ENCODE results near the gene ANKFN1.

Gene ANKFN1

DNA sequence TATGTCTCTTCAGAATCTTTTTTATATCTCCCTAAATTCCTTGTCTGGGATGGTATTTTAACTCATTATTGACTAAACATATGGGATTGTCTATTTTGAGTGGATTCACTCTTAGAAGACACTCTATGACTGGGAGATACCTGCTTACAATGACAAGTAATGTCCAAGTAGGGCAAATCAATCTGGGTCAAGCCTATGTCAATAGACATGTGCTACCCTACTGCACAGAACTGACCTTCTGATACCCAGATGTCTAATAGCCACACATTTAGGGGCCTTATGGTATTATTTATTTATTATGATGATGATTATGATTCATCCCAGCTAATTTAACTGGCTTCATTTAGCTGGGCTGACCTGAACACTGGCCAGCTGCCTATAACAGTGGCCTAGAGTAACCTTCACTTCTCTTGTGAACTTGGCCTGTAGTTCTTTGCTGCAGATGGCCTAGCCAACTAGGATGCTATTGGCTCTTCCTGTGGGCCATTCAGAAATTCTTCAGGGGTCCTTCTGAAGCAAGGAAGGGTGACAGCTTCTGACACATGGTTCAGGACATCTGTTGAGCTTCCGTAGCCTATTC, 138.0 kb downstream of the ANKFN1 start:
- no peak for DNase-seq

DNA sequence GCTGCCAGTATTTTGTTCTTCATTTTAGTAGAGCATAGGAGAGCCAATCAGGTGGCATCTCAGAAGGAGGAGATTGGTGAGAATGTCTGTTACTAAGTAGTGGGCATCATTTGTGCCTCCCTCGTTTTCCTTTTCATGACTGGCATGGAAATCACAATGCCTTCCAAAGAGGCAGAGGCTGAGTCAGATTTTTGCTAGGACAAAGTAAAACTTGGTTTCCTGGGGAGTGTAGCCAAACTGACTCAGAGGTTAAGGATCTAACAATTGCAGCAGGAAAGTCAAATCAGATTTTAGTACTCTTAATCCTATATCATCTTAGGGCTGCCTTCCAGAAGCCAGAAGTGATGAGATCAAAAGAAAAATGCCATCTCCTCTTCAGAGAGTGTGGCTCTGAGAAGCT, 138.7 kb downstream of the ANKFN1 start:
- DNase-seq: no peak

DNA sequence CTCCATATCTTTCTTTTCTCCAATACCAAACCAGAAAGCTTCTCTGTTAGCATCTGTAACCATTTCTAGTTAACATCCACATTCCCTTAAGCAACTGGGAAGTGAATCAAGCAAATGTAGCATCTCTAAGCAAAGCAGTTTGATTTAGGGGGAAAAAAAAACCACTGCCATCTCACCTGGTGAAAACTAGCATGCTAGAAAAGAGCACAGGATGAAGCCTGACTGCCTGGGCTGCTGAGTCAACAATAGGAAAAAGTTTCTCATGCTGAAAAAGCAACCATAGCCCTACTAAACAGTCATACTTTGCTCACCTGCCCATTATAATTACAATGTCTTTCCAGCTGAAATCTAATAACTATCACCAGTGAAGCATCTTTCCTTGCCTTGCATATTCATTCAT, 139.3 kb downstream of the ANKFN1 start:
- DNase-seq: no peak

DNA sequence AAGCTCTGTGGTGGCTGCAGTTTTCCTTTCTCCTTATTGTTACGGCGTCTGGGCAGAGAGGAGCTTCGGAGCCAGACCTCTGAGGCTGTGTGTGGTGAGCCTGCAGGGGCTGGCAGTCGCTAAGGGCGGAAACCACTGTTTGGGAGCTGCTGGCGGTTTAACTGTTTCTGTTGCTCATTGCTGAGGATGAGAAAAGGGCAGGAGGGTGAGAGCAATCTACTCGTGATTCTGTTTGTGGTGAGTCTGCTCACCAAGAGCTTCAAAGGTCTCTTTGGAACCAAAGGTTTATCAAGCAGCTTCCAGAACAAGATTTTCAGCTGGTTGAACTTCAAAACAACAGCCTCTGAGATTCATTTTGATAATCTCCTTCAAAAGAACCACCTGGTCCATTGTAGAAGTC, 143.9 kb downstream of the ANKFN1 start:
- no peak for DNase-seq

DNA sequence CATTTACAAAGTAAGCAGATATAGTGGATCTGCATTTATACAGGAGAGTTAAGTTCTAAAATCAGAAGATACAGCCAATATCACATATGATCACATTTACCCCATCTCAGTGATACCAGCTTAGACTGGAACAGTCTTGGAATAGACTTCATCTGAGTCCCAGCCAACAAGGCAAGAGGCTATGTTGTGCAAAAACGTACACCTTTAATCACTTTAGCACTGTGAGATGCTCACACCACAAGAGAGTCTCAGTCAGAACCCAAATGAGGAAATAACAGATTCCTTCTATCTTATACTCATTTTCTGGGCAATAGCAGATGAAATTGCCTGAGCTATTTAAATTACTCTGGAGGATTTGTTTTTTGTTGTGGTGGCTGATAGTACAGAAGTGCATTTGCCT, 145.6 kb downstream of the ANKFN1 start:
- no peak for DNase-seq

DNA sequence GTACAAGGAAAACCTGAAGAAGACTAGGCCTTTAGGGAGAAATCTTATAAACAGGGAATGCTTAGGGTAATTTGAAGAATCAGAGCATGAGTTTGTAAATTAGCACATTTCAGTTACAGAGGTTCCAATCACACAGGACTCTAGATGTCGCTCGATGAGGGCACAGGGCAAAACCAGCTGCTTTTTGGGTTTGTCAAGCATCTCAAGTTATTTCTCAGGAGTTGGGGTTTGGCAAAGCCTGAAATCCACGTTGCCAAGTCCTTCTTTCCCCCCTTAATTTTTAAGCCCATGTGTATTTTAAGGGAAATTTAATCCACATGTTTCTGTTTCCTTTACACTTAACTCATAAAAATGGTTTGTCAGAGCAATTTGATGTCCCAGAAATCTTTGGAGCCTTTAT, 146.9 kb downstream of the ANKFN1 start:
- DNase-seq: no peak

DNA sequence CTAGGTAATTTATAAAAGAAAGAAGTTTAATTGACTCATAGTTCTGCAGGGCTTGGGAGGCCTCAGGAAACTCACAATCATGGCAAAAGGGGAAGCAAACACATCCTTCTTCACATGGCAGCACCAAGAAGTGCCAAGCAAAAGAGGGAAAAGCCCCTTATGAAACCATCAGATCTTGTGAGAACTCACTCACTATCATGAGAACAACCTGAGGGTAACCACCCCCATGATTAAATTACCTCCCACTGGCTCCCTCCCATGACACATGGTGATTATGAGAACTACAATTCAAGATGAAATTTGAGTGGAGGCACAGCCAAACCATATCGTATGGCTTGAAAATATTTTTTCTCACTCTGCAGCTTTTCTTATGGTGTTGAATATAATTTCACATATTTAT, 151.7 kb downstream of the ANKFN1 start:
- no peak for DNase-seq

DNA sequence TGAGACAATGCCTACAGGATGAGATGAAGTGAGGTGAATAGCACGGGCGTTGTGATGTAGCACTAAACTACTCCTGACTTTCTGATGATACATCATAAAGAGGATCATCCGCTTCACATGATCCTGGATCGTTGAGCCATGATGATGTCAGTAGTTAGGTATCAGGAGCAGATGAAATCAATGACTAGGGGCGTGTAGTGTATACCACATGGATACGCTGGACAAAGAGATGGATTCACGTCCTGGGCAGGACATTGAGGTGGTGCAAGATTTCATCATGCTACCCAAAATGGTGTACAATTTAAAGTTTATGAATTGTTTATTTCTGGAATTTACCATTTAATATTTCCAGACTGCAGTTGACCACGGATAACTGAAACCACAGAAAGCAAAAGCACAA, 156.6 kb downstream of the ANKFN1 start:
- no peak for DNase-seq

DNA sequence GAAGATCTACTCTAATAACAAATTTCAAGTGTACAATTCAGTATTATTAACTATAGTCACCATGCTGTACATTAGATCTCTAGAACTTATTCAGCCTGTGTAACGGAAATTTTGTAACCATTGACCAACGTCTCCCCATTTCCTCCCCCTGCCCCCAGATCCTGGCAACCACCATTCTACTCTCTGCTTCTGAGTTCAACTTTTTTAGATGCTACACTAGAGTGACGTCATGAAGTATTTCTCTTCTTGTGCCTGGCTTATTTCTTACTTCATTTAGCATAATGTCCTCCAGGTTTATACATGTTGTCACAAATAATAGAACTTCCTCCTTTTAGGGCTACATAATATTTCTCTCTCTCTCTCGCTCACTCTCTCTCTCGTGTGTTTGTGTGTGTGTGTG, 157.5 kb downstream of the ANKFN1 start:
- DNase-seq: no peak

DNA sequence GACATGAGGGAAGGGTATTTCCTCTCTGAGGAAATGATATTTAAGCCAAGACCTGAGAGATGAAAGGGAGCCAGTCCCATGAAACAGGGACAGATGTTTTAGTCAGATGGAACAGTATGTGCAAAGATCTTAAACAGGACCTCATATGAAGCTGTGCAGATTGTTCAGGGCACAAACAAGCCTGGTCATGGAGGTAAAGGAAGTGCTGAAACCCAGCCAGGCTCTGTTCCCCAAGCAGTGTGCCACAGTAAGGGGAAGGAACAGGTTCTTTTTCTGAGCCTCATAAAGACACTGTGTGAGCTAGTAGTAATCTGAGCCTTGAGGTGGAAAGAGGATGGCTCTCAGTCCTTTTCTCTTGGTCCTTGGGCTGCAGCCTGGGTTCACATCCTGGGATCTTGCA, 159.9 kb downstream of the ANKFN1 start:
- DNase-seq: no peak

DNA sequence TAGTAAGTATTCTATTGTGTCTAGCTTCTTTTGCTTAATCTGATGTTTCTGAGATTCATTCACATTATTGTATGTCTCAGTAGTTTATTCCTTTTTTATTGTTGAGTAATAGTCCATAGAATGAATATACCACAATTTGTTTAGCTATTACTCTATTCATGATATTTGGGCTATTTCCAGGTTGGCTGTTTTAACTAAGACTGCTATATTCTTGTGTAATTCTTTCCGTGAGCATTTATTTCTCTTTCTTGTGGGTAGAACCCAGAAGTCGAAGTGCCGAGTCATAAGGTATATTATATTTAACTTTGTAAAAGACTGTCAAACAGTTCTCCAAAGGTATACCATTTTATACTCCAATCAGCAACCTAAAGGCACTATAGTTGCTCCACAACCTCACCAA, 160.8 kb downstream of the ANKFN1 start:
- no peak for DNase-seq

DNA sequence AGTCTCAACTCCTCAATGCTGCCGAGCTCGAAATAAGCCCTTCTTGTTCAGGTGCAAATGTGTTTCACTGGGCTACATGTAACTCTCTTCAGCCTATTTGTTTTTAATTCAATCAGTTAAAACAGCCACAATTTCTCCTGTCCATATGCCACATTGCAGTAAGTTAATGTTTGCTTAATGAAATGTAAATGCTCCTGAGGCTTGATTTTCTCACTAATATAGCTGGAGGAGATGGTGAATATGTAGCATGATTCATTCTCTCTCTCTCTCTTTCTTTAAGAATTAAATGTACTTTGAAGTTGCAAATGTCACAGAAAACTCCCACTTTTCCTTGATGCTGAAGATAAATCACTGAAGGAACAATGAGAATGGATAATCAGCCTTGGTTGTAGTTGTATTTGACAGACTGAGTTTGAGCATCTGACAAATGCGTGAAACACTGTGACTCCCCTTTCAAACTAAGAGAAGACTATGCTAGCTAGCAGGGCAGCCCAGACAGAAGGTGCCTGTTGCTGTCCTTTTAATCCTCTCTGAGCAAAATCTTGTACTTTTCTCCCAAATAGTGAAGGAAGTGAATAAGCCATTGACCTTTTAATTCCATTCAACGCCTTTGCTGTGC, 161.8 kb downstream of the ANKFN1 start:
- no peak for DNase-seq

DNA sequence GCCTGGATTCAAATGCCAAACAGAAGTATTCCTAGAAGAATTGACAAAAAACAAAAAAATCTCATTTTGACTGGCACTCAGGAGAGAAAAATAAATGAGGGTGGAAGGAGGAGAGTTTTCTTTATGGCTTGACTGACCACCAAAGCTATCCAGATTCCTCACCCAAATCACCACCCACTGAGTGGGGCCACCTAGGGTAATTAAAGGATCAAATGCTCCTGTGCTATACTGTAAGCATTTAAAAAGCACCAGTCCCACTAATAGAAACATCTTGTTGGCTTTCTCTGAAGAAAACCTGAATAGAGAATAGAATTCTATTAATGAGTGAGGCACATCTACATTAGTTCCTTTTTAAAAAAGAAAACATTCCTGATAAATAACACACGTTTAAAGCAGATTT, 163.3 kb downstream of the ANKFN1 start:
- DNase-seq: no peak

DNA sequence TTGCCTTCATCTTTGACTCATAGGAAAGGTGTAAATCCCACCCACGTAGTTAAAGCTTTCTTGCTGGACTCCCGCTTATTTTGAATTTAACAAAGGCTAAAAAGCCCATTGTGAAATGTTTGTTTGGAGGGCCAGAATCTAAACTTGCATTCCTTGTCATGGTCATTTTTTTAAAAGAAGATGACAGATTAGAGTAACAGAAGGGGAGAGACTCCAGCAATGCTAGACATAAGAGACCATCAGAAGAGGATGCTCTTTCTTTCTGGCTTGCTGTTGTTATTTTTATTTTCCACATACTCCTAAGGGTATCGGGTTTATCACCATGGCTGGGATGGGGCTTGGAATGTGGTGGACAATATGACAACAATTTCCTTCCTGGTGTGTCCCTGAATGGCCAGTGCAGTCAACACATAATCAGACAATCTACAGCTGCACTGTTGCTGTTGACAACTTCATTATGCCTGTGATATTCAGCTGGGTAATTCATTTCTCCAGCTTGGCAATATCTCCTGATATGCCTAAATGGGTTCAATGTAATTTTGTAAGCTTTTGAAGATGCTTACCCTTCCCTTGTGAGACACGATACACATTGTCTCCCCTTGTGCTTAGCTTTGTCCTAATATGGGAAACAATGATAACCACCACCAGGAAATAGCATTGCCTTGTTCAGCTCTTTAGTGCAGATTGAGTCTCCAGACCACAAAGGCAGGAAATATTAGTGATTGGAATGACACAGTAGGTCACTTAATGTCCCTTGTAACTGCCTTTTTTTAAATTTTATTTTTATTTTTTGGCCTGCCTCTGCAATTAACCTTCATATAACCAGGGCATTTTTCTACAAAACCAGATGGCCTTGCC, 164.3 kb downstream of the ANKFN1 start:
- DNase-seq: no peak

DNA sequence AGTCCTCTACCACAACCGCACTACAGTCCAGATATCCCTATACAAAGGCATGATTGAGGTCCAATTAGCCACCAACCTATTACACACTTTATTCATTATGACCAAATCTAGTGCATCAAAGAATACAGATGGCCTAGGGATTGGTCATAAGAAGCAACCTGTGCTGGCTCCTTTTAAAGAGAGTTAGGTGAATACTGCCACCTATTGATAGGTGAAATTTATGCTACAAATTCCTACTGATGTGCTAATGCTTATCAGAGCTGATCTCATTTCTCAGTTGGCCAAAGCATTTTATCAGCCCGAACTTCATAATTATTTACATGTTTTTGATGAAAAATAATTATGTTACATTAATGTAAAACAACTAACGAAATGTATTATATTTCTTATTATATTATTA, 166.3 kb downstream of the ANKFN1 start:
- peak; percentile 10 for DNase-seq

DNA sequence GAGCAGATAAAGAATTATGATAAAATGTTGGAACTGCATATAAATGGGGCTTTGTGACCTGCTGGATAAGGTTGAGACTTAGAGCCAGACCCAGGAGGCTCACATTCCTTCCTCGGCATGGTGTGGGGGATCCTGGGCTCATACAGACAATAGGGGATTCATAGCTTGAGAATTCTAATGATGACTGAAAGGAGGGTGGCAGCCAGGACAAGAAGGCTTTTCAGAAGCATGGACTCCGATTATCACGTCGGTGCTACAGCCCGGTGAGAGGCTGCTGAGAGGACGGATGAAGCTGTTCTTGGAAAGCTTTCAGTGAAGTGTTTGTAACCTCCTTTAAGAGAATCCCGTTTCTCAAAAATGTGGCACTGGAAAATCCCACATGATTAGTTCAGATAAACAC, 167.2 kb downstream of the ANKFN1 start:
- no peak for DNase-seq

DNA sequence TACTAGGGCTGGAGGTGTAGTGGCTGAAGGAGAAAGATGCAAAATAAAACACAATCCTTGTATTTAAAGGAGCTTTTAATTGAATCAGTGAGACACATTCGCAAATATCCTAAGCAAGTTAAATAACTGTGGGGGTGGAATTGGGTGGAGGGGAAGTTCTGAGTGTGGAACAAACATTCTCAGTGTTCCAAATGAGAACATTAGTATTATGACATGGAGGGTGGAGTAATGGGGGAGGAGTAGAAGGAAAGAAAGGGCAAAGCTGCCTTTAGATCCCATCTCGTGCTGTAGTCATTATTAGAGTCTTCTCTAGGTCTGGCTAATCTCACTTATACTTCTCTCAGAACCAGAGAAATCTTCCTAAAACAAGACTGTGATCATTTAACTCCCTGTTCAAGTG, 169.7 kb downstream of the ANKFN1 start:
- DNase-seq: no peak

DNA sequence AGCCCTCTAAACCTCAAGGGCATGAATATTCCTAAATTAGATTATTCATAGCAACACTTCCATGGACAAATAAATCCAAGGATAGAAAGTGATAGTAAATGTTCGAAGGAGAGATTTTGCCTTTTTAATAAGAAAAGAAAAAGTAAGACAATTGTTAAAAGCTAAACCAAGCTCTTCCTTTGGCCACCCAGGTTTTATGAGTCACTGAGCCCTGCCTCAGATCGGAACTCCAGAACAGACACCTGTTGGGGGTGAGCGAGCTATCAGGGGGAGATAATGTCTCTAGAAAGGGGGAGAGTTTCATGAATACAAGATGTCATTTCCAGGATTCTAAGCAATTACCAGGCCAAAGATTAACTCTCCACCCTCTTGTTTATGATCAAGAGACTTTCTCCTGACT, 171.4 kb downstream of the ANKFN1 start:
- DNase-seq: no peak

DNA sequence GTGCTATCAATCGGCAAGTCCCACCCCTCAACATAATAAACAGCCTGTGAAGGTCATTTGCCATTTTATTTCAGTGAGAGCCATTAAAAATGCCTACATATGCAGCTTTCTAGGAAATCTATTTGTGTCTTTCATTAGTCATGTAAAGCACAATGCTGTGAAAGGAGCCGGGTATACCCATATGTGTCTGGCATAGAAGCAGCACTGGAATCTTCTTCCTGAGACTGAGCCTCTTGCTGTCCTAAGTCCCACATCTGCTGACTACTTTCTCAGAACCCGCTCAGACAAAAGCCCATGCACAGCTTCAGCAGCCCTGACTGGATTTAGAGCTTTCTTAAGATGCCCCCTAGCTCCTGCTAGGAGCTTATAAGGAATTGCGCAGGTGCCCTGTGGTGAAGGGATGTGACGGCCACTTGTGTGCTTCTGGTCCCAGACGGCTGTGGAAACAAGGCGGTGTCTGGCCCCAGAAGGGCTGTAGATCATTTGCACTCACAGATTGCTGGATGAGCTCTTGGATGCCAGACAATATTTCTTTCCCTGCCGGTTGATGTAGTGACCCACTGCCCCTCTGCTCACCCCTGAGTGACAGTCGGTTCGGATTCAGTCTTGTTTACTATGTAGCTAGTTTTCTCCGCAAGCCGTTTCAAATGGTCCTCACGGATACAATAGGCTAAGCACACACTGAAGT, 172.2 kb downstream of the ANKFN1 start:
- DNase-seq: no peak

DNA sequence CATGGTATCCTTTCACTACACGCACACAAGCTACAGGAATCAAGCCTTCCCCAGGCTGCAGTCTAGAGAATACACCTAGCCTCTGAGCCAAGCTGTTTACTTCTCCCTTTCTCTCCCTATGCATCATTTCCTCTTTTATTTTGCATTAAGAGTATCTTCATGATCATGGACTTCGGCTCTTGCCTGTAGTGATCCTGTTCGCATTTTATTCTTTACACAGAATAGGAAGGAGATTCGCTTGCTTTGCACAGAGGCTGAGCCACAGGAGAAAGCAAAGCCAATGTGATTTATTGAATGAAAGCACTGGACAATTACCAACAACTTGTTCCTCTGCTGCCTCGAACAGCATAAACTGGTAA, 172.7 kb downstream of the ANKFN1 start:
- no peak for DNase-seq

DNA sequence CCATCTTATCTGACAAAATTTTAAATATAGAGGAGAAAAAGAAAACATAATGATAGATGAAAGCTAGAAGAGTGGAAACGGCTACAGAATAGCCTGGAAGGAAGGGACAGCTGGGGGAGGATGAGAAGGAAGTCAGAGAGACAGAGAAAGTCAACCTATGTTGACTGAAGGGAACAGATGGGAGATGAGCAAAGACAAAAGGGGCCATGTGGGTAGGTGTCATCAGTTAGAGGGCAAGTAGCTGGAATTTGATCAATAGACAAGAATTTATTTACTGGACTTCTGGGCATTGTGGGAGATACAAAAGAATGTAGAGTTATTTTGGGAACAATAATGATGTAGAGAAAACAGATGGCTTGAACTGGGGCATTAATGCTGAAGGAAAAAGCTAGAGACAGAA, 194.4 kb downstream of the ANKFN1 start:
- DNase-seq: no peak

DNA sequence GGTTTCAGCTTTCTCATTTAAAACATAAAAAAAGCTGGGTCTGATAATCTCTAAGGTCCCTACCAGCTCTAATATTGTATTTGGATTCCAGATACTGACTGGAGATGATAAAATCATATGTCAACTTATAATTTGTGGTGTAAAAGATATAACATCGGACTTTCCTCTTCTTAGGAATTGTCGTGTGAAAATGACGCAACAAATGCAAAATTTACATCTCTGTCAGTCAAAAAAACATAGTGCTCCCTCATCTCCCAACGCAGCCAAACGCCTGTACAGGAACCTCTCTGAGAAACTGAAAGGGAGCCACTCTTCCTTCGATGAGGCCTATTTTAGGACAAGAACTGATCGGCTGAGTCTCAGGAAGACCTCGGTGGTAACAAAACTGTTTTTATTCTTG, 197.3 kb downstream of the ANKFN1 start:
- DNase-seq: no peak

DNA sequence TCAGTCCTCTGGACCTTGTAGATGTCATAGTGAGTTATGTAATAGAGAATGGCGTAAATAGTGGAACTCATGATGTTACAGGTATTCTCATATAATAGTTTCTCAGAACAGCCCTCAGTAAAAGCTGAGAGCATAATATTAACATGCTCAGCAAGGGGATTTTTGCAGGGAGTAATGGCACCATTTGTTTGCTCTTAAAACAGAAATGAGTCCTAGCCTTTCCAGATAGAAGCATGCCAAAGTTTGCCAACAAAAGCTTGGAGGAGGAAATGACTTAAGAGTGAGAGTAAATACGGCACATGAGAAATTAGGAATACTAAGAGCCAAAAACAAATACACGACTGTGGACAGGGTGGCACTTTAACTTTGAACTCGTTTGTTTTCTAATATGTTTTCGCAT, 198.4 kb downstream of the ANKFN1 start:
- DNase-seq: no peak

DNA sequence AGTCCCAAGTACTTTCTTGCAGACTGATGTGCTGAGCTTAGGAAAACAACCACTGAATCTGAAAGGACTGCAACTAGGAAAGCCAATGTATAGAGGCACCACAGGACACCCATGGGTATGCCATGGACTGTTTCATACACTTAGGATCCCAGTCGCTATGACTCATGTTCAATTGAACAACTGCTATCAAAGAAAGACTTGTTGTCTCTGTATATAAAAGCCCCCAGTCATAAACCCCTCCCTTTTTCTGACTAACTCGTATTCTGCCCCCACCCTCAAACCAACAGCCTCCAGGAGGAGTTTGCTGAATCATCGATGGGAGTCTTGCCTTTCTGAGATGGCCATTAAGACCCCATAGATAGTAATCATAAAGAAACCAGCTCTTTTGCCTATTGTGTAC, 205.4 kb downstream of the ANKFN1 start:
- DNase-seq: no peak
